ENCODE measurements around the gene ZNF524. TPM values are rescaled to one million over a fixed set of nuclear protein-coding genes. Genes with fewer than 3 reads are reported as not detected.
"Not testable (repeated sequence)": the region's sequence is repeated elsewhere in the genome, so short reads cannot be mapped to it uniquely, and the experiment has no call there.

The ZNF524 gene
- total and polyA plus RNA-seq, 2 donors, result 13.3 to 25.0 TPM

DNA sequence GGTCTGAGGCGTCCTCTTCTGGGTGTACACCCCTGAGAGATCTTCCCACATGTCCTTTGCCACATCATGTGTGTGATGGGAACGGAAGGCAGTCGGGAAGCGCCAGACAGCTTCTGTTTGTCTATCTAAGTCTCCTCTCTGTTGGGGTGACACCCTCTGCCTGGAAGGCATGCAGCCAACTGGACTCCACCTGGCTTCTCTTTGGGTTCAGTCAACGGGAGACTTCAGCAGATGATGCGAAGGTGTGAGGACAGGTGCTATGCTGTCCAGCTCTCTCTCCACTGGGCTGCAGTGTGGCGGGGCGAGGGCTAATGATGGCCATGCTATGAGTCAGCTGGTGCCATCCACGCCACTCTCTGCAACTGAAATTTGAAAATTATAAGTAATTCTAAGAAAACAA, 40.4 kb upstream of the ZNF524 start:
- Histone ChIP-seq H3K9me3 (ENCODE audit: control insufficient read depth in 2 of 2, insufficient read depth in 1 of 2, low read length in 1 of 2) (peaks cover 0 to 3% of the 10 kb centered on the region in 2 donors), H3K4me3 (ENCODE audit: low read length in 2 of 2) (no peak overlapping the region), H3K27me3 (ENCODE audit: control insufficient read depth in 2 of 2, insufficient read depth in 1 of 2, low read length in 1 of 2) (peaks cover 0 to 10% of the 10 kb centered on the region in 2 donors), H3K27ac (ENCODE audit: low read depth in 1 of 2, low read length in 1 of 2) (no peak overlapping the region), H3K36me3 (ENCODE audit: control insufficient read depth in 2 of 2, insufficient read depth in 2 of 2, low read length in 1 of 2) (no peaks in the 10 kb centered on the region), H3K4me1 (ENCODE audit: control insufficient read depth in 2 of 2, insufficient read depth in 2 of 2, low read length in 2 of 2) (no peaks in the 10 kb centered on the region)
- WGBS, result 93% methylated on average over 9 of the region's 9 CpGs
- no peak for DNase-seq (ENCODE audit: low read depth in 6 of 9, low spot score in 9 of 9)

GRCh38 chr19:55563261-55563690, 36.8 kb upstream of the ZNF524 start:
- DNase-seq (ENCODE audit: low read depth in 6 of 9, low spot score in 9 of 9), result no peak
- Histone ChIP-seq H3K36me3 (ENCODE audit: control insufficient read depth in 2 of 2, insufficient read depth in 2 of 2, low read length in 1 of 2) (no peaks in the 10 kb centered on the region), H3K27me3 (ENCODE audit: control insufficient read depth in 2 of 2, insufficient read depth in 1 of 2, low read length in 1 of 2) (peaks cover 0 to 14% of the 10 kb centered on the region in 2 donors), H3K27ac (ENCODE audit: low read depth in 1 of 2, low read length in 1 of 2) (no peak overlapping the region), H3K4me1 (ENCODE audit: control insufficient read depth in 2 of 2, insufficient read depth in 2 of 2, low read length in 2 of 2) (no peaks in the 10 kb centered on the region), H3K4me3 (ENCODE audit: low read length in 2 of 2) (no peak overlapping the region), H3K9me3 (ENCODE audit: control insufficient read depth in 2 of 2, insufficient read depth in 1 of 2, low read length in 1 of 2) (peaks cover 0 to 3% of the 10 kb centered on the region in 2 donors)
- 89% methylated on average over 12 of the region's 12 CpGs for WGBS

DNA sequence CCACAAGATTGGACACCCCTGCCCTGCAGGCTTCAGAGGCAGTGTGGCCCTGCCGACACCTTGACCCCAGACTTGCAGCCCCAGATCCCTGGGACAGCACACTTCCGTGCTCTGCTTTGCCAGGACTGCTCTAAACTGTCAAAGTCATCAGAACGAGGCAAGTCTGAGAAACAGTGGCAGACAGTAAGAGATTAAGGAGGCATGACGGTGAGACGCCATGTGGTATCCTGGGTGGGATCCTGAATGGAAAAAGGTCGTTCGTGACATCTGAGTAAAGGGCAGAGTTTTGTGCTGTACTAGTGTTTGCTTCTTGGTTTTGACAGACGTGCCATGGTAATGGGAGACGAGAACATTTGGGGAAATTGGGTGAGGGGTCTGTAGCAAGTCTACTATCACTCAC, 33.3 kb upstream of the ZNF524 start:
- Histone ChIP-seq H3K27ac (ENCODE audit: low read depth in 1 of 2, low read length in 1 of 2) (no peak overlapping the region), H3K4me3 (ENCODE audit: low read length in 2 of 2) (no peak overlapping the region), H3K27me3 (ENCODE audit: control insufficient read depth in 2 of 2, insufficient read depth in 1 of 2, low read length in 1 of 2) (peaks cover 0 to 12% of the 10 kb centered on the region in 2 donors), H3K9me3 (ENCODE audit: control insufficient read depth in 2 of 2, insufficient read depth in 1 of 2, low read length in 1 of 2) (no peaks in the 10 kb centered on the region), H3K36me3 (ENCODE audit: control insufficient read depth in 2 of 2, insufficient read depth in 2 of 2, low read length in 1 of 2) (no peaks in the 10 kb centered on the region), H3K4me1 (ENCODE audit: control insufficient read depth in 2 of 2, insufficient read depth in 2 of 2, low read length in 2 of 2) (no peaks in the 10 kb centered on the region)
- DNase-seq (ENCODE audit: low read depth in 6 of 9, low spot score in 9 of 9), result no peak
- 67% methylated on average over 9 of the region's 9 CpGs for WGBS

- peaks cover 0 to 12% of the 10 kb centered on the region in 2 donors for H3K27me3 ChIP-seq (ENCODE audit: control insufficient read depth in 2 of 2, insufficient read depth in 1 of 2, low read length in 1 of 2)
- H3K36me3 ChIP-seq (ENCODE audit: control insufficient read depth in 2 of 2, insufficient read depth in 2 of 2, low read length in 1 of 2), result no peaks in the 10 kb centered on the region
- no peak overlapping the region for H3K27ac ChIP-seq (ENCODE audit: low read depth in 1 of 2, low read length in 1 of 2)
- H3K4me3 ChIP-seq (ENCODE audit: low read length in 2 of 2), result no peak overlapping the region
- H3K4me1 ChIP-seq (ENCODE audit: control insufficient read depth in 2 of 2, insufficient read depth in 2 of 2, low read length in 2 of 2), result no peaks in the 10 kb centered on the region
- DNase-seq (ENCODE audit: low read depth in 6 of 9, low spot score in 9 of 9), result no peak
- no peaks in the 10 kb centered on the region for H3K9me3 ChIP-seq (ENCODE audit: control insufficient read depth in 2 of 2, insufficient read depth in 1 of 2, low read length in 1 of 2)
Observed at GRCh38 chr19:55567708-55568328, 32.3 kb upstream of the ZNF524 start.

DNA sequence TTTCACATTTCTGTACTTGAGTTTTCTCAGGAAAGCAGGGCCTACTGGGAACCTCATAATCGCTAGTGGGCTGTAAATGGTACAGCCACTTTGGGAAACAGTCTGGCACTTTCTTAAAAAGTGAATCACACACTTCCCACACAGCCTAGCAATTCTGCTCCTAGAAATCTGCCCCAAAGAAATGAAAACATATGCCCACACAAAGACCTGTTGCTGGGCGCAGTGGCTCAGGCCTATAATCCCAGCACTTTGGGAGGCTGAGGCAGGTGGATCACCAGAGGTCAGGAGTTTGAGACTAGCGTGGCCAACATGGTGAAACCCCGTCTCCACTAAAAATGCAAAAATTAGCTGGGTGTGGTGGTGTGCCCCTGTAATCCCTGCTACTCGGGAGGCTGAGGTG, 30.6 kb upstream of the ZNF524 start:
- H3K27ac ChIP-seq (ENCODE audit: low read depth in 1 of 2, low read length in 1 of 2); H3K4me3 ChIP-seq (ENCODE audit: low read length in 2 of 2); H3K27me3 ChIP-seq (ENCODE audit: control insufficient read depth in 2 of 2, insufficient read depth in 1 of 2, low read length in 1 of 2); H3K9me3 ChIP-seq (ENCODE audit: control insufficient read depth in 2 of 2, insufficient read depth in 1 of 2, low read length in 1 of 2); DNase-seq (ENCODE audit: low read depth in 6 of 9, low spot score in 9 of 9); H3K4me1 ChIP-seq (ENCODE audit: control insufficient read depth in 2 of 2, insufficient read depth in 2 of 2, low read length in 2 of 2); H3K36me3 ChIP-seq (ENCODE audit: control insufficient read depth in 2 of 2, insufficient read depth in 2 of 2, low read length in 1 of 2): not testable (repeated sequence)
- 96% methylated on average over 5 of the region's 5 CpGs for WGBS

DNA sequence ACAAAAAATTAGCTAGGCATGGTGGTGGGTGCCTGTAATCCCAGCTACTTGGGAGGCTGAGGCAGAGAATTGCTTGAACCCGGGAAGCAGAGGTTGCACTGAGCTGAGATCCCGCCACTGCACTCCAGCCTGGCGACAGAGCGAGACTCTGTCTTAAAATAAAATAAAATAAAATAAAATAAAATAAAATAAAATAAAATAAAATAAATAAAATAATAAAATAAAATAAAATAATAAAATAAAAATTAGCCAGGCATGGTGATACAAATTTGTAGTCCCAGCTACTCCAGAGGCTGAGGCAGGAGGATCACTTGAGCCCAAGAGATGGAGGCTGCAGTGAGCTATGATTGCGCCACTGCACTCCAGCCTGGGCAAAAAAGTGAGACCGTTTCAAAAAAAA, 26.2 kb upstream of the ZNF524 start:
- H3K9me3 ChIP-seq (ENCODE audit: control insufficient read depth in 2 of 2, insufficient read depth in 1 of 2, low read length in 1 of 2); DNase-seq (ENCODE audit: low read depth in 6 of 9, low spot score in 9 of 9); H3K27me3 ChIP-seq (ENCODE audit: control insufficient read depth in 2 of 2, insufficient read depth in 1 of 2, low read length in 1 of 2); H3K27ac ChIP-seq (ENCODE audit: low read depth in 1 of 2, low read length in 1 of 2); H3K4me1 ChIP-seq (ENCODE audit: control insufficient read depth in 2 of 2, insufficient read depth in 2 of 2, low read length in 2 of 2); H3K4me3 ChIP-seq (ENCODE audit: low read length in 2 of 2): not testable (repeated sequence)
- H3K36me3 ChIP-seq (ENCODE audit: control insufficient read depth in 2 of 2, insufficient read depth in 2 of 2, low read length in 1 of 2), result peaks cover 5 to 18% of the 10 kb centered on the region in 2 donors
- WGBS, result 99% methylated on average over 6 of the region's 6 CpGs

GRCh38 chr19:55576746-55577145, 23.3 kb upstream of the ZNF524 start:
- no peak for DNase-seq (ENCODE audit: low read depth in 6 of 9, low spot score in 9 of 9)
- no peak overlapping the region for H3K4me3 ChIP-seq (ENCODE audit: low read length in 2 of 2)
- no peaks in the 10 kb centered on the region for H3K27me3 ChIP-seq (ENCODE audit: control insufficient read depth in 2 of 2, insufficient read depth in 1 of 2, low read length in 1 of 2)
- no peak overlapping the region for H3K27ac ChIP-seq (ENCODE audit: low read depth in 1 of 2, low read length in 1 of 2)
- H3K36me3 ChIP-seq (ENCODE audit: control insufficient read depth in 2 of 2, insufficient read depth in 2 of 2, low read length in 1 of 2), result peaks cover 5 to 21% of the 10 kb centered on the region in 2 donors
- WGBS, result 97% methylated on average over 5 of the region's 5 CpGs
- no peaks in the 10 kb centered on the region for H3K9me3 ChIP-seq (ENCODE audit: control insufficient read depth in 2 of 2, insufficient read depth in 1 of 2, low read length in 1 of 2)
- H3K4me1 ChIP-seq (ENCODE audit: control insufficient read depth in 2 of 2, insufficient read depth in 2 of 2, low read length in 2 of 2), result peaks cover 9% of the 10 kb centered on the region in 2 donors

DNA sequence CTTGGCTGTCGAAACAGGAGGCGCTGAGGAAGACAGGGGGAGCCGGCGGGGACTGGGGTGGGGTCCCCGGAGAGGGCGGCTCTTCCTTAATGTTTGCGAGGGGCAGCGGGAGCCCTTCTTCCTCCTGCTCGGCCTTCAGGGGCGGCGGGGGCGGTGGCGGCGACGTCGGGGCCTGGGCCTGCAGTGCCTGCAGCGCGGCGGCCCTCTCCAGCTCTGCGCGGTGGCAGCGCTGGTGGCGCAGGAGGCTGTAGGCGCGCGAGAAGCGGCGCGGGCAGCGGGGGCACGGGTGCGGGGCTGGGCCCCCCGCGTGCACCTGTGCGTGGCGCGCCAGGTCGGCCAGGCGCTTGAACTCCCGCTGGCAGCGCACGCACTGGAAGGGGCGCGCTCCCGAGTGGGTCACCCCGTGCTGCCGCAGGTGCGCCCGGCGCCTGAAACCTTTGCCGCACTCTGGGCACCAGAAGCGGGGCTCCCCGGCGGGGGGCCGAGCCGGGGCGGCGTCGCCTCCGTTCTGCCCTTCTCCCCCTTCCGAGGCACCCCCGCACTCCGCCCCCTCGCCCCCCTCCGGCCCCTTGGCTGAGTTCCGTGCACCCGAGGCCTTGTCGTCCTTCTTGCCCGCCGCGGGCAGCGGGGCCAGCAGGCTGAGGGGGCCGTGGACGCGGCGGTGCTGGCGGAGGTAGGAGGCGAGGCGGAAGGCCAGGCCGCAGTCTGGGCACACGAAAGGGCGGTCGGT, 21.9 kb upstream of the ZNF524 start:
- H3K36me3 ChIP-seq (ENCODE audit: control insufficient read depth in 2 of 2, insufficient read depth in 2 of 2, low read length in 1 of 2), result peaks cover 5 to 21% of the 10 kb centered on the region in 2 donors
- no peak overlapping the region for H3K4me3 ChIP-seq (ENCODE audit: low read length in 2 of 2)
- no peak for DNase-seq (ENCODE audit: low read depth in 6 of 9, low spot score in 9 of 9)
- no peaks in the 10 kb centered on the region for H3K27me3 ChIP-seq (ENCODE audit: control insufficient read depth in 2 of 2, insufficient read depth in 1 of 2, low read length in 1 of 2)
- H3K4me1 ChIP-seq (ENCODE audit: control insufficient read depth in 2 of 2, insufficient read depth in 2 of 2, low read length in 2 of 2), result peaks cover 9 to 10% of the 10 kb centered on the region in 2 donors
- 98% methylated on average over 83 of the region's 83 CpGs for WGBS
- H3K27ac ChIP-seq (ENCODE audit: low read depth in 1 of 2, low read length in 1 of 2), result no peak overlapping the region
- H3K9me3 ChIP-seq (ENCODE audit: control insufficient read depth in 2 of 2, insufficient read depth in 1 of 2, low read length in 1 of 2), result no peaks in the 10 kb centered on the region

All from thymus (tissue), 11 donors.